ENCODE data around the gene FMNL1. TPM values are rescaled to one million over a fixed set of nuclear protein-coding genes. Genes with fewer than 3 reads are reported as not detected.
A peak's percentile ranks its signal among the peaks of the same experiment; 100 is the strongest.

Gene FMNL1
- total RNA-seq, 1 donor from 2014 or later, result 469 TPM

GRCh38 chr17:45258981-45259380, 37.3 kb downstream of the FMNL1 start:
- H3K27ac Mint-ChIP-seq, result no peak overlapping the region
- intact Hi-C loops (cut with micrococcal nuclease), result no loop called here
- H3K4me1 Mint-ChIP-seq (ENCODE audit: low read depth), result peaks cover 40% of the 10 kb centered on the region

GRCh38 chr17:45260204-45260783, 38.6 kb downstream of the FMNL1 start:
- peaks cover 31% of the 10 kb centered on the region for H3K36me3 Mint-ChIP-seq (ENCODE audit: low read depth)
- no peaks in the 10 kb centered on the region for H3K9me3 Mint-ChIP-seq
- intact Hi-C loops (cut with micrococcal nuclease), result no loop called here

More at GRCh38 chr17:45258981-45259380, 37.3 kb downstream of the FMNL1 start:
- Mint-ChIP-seq H3K36me3 (ENCODE audit: low read depth) (peaks cover 22% of the 10 kb centered on the region), H3K9me3 (no peaks in the 10 kb centered on the region), H3K27me3 (ENCODE audit: low read depth) (no peaks in the 10 kb centered on the region), H3K4me3 (ENCODE audit: low read depth) (no peak overlapping the region)
- no peak for DNase-seq (ENCODE audit: low spot score)

GRCh38 chr17:45261577-45262515, 40.2 kb downstream of the FMNL1 start, which contains the start of gene SPATA32:
Gene SPATA32 (minus strand): TSS chr17:45262094. CDS start chr17:45262016, 78 bp downstream.
- DNase-seq (ENCODE audit: low spot score), result peak; percentile 52
- intact Hi-C loops (cut with micrococcal nuclease), result no loop called here
- peak within 1 kb of the TSS; percentile 40 for H3K27ac Mint-ChIP-seq

More at GRCh38 chr17:45260204-45260783, 38.6 kb downstream of the FMNL1 start:
- DNase-seq (ENCODE audit: low spot score), result no peak
- H3K27me3 Mint-ChIP-seq (ENCODE audit: low read depth), result no peaks in the 10 kb centered on the region
- no peak overlapping the region for H3K4me3 Mint-ChIP-seq (ENCODE audit: low read depth)
- H3K4me1 Mint-ChIP-seq (ENCODE audit: low read depth), result peaks cover 34% of the 10 kb centered on the region
- no peak overlapping the region for H3K27ac Mint-ChIP-seq

GRCh38 chr17:45262516-45263476, 41.1 kb downstream of the FMNL1 start:
- Mint-ChIP-seq H3K36me3 (ENCODE audit: low read depth) (peaks cover 52% of the 10 kb centered on the region), H3K4me3 (ENCODE audit: low read depth) (peak overlapping the region; percentile 50), H3K9me3 (no peaks in the 10 kb centered on the region), H3K27ac (peak overlapping the region; percentile 40), H3K27me3 (ENCODE audit: low read depth) (no peaks in the 10 kb centered on the region), H3K4me1 (ENCODE audit: low read depth) (peaks cover 22% of the 10 kb centered on the region)
- intact Hi-C loops (cut with micrococcal nuclease), result no loop called here
- DNase-seq (ENCODE audit: low spot score), result no peak

More at GRCh38 chr17:45261577-45262515, 40.2 kb downstream of the FMNL1 start, which contains the start of gene SPATA32:
- Mint-ChIP-seq H3K4me3 (ENCODE audit: low read depth) (peak within 1 kb of the TSS; percentile 53), H3K27me3 (ENCODE audit: low read depth) (no peaks in the 10 kb centered on the region), H3K4me1 (ENCODE audit: low read depth) (peaks cover 25% of the 10 kb centered on the region), H3K9me3 (no peaks in the 10 kb centered on the region), H3K36me3 (ENCODE audit: low read depth) (peaks cover 42% of the 10 kb centered on the region)

GRCh38 chr17:45263477-45263860, 41.8 kb downstream of the FMNL1 start:
- Mint-ChIP-seq H3K27me3 (ENCODE audit: low read depth) (no peaks in the 10 kb centered on the region), H3K27ac (no peak overlapping the region), H3K36me3 (ENCODE audit: low read depth) (peaks cover 58% of the 10 kb centered on the region), H3K4me3 (ENCODE audit: low read depth) (no peak overlapping the region), H3K9me3 (no peaks in the 10 kb centered on the region), H3K4me1 (ENCODE audit: low read depth) (peaks cover 22% of the 10 kb centered on the region)
- DNase-seq (ENCODE audit: low spot score), result no peak
- intact Hi-C loops (cut with micrococcal nuclease), result no loop called here

- Mint-ChIP-seq H3K9me3 (no peaks in the 10 kb centered on the region), H3K27ac (no peak overlapping the region), H3K4me3 (ENCODE audit: low read depth) (no peak overlapping the region), H3K36me3 (ENCODE audit: low read depth) (peaks cover 61% of the 10 kb centered on the region), H3K4me1 (ENCODE audit: low read depth) (peaks cover 20% of the 10 kb centered on the region), H3K27me3 (ENCODE audit: low read depth) (no peaks in the 10 kb centered on the region)
- intact Hi-C loops (cut with micrococcal nuclease), result no loop called here
- no peak for DNase-seq (ENCODE audit: low spot score)
These were observed 42.7 kb downstream of the FMNL1 start for GRCh38 chr17:45264430-45264829.

- H3K4me3 Mint-ChIP-seq (ENCODE audit: low read depth), result no peak overlapping the region
- intact Hi-C loops (cut with micrococcal nuclease), result no loop called here
- no peaks in the 10 kb centered on the region for H3K27me3 Mint-ChIP-seq (ENCODE audit: low read depth)
- H3K27ac Mint-ChIP-seq, result no peak overlapping the region
- H3K9me3 Mint-ChIP-seq, result no peaks in the 10 kb centered on the region
- H3K36me3 Mint-ChIP-seq (ENCODE audit: low read depth), result peaks cover 67% of the 10 kb centered on the region
- H3K4me1 Mint-ChIP-seq (ENCODE audit: low read depth), result peaks cover 24% of the 10 kb centered on the region
- DNase-seq (ENCODE audit: low spot score), result no peak
These were observed 43.3 kb downstream of the FMNL1 start for GRCh38 chr17:45264988-45265387.

GRCh38 chr17:45265821-45266220, 44.1 kb downstream of the FMNL1 start:
- peaks cover 30% of the 10 kb centered on the region for H3K4me1 Mint-ChIP-seq (ENCODE audit: low read depth)
- no peaks in the 10 kb centered on the region for H3K9me3 Mint-ChIP-seq
- H3K4me3 Mint-ChIP-seq (ENCODE audit: low read depth), result no peak overlapping the region
- no peaks in the 10 kb centered on the region for H3K27me3 Mint-ChIP-seq (ENCODE audit: low read depth)
- peaks cover 73% of the 10 kb centered on the region for H3K36me3 Mint-ChIP-seq (ENCODE audit: low read depth)
- intact Hi-C loops (cut with micrococcal nuclease), result no loop called here
- peak overlapping the region; percentile 46 for H3K27ac Mint-ChIP-seq
- DNase-seq (ENCODE audit: low spot score), result no peak

- peaks cover 75% of the 10 kb centered on the region for H3K36me3 Mint-ChIP-seq (ENCODE audit: low read depth)
- intact Hi-C loops (cut with micrococcal nuclease), result no loop called here
- H3K27ac Mint-ChIP-seq, result peak overlapping the region; percentile 46
- peaks cover 27% of the 10 kb centered on the region for H3K4me1 Mint-ChIP-seq (ENCODE audit: low read depth)
- no peak overlapping the region for H3K4me3 Mint-ChIP-seq (ENCODE audit: low read depth)
- H3K27me3 Mint-ChIP-seq (ENCODE audit: low read depth), result no peaks in the 10 kb centered on the region
- H3K9me3 Mint-ChIP-seq, result no peaks in the 10 kb centered on the region
- DNase-seq (ENCODE audit: low spot score), result no peak
These were observed 44.8 kb downstream of the FMNL1 start for GRCh38 chr17:45266372-45266926.

- H3K36me3 Mint-ChIP-seq (ENCODE audit: low read depth), result peaks cover 80% of the 10 kb centered on the region
- H3K27ac Mint-ChIP-seq, result no peak overlapping the region
- no peaks in the 10 kb centered on the region for H3K9me3 Mint-ChIP-seq
- peaks cover 23% of the 10 kb centered on the region for H3K4me1 Mint-ChIP-seq (ENCODE audit: low read depth)
- H3K4me3 Mint-ChIP-seq (ENCODE audit: low read depth), result no peak overlapping the region
- H3K27me3 Mint-ChIP-seq (ENCODE audit: low read depth), result no peaks in the 10 kb centered on the region
- no peak for DNase-seq (ENCODE audit: low spot score)
- intact Hi-C loops (cut with micrococcal nuclease), result no loop called here
These were observed 45.9 kb downstream of the FMNL1 start for GRCh38 chr17:45267436-45268055.

GRCh38 chr17:45269912-45270311, 48.2 kb downstream of the FMNL1 start:
- Mint-ChIP-seq H3K9me3 (no peaks in the 10 kb centered on the region), H3K27ac (peak overlapping the region; percentile 70), H3K27me3 (ENCODE audit: low read depth) (no peaks in the 10 kb centered on the region), H3K36me3 (ENCODE audit: low read depth) (peaks cover 83% of the 10 kb centered on the region), H3K4me1 (ENCODE audit: low read depth) (peaks cover 14% of the 10 kb centered on the region), H3K4me3 (ENCODE audit: low read depth) (no peak overlapping the region)
- no peak for DNase-seq (ENCODE audit: low spot score)
- intact Hi-C loops (cut with micrococcal nuclease), result loop anchor here (2.0 kb wide), 2 partner anchors 43 to 51 kb away; no protein-coding TSS in a partner anchor

Measured in activated T-helper 2 cell treated with anti-CD3 and anti-CD28 coated beads, Interferon-gamma antibody, Interleukin-2, Interleukin-4, amounts not matched to agents 10 μg/mL and 5 μg/mL and 100 μg/mL, durations not matched to agents 14 hours and 24 hours and 36 hours (primary cell).